ENCODE data around the gene CENPP. TPM values are rescaled to one million over a fixed set of nuclear protein-coding genes. Genes with fewer than 3 reads are reported as not detected.

The CENPP gene
- total RNA-seq, 1 donor from 2014 or later, result 9.3 TPM

- intact Hi-C loops (cut with DNase I), result loop anchor here (10.0 kb wide), 2 partner anchors 161 to 1091 kb away; no protein-coding TSS in a partner anchor
- no peaks in the 10 kb centered on the region for H3K27me3 ChIP-seq
- DNase-seq (ENCODE audit: extremely low spot score in 2 of 2), result no peak
- TF ChIP-seq CTCF (IDR thresholded peaks at IDR 0.05) (no peak), POLR2AphosphoS5 (IDR thresholded peaks at IDR 0.05; ENCODE audit: insufficient read depth in 1 of 2, low read depth in 1 of 2) (no peak), POLR2A (IDR thresholded peaks at IDR 0.05) (no peak)
- no peaks in the 10 kb centered on the region for H3K9me3 ChIP-seq
- peaks cover 22% of the 10 kb centered on the region for H3K4me1 ChIP-seq
- no peak overlapping the region for H3K27ac ChIP-seq
- peaks cover 0 to 34% of the 10 kb centered on the region in 2 donors for H3K36me3 ChIP-seq
- no peak overlapping the region for H3K4me3 ChIP-seq
Measured at GRCh38 chr9:92295827-92296258, 29.9 kb upstream of the CENPP start.

DNA sequence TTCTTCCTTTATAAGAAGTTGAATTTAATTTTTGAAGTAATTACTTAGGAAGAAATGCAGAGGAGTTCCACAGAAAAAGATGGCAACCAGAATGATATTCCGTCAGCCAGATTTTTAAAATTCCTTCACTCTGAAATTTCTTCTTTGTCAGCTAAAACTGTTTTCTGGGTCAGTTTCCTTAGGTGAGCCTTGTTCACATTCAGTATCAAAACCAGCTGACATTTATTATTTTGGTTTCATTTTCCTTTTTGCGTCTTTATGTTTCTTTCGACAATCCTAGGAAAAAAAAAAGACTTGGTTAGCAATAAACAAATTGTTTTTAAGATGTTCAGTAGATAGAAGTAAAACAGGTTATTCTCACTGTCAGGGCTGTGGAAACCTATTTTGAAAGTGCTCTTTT is 28.1 kb upstream of the CENPP start:
- intact Hi-C loops (cut with DNase I), result loop anchor here (10.0 kb wide), 2 partner anchors 163 to 1093 kb away; no protein-coding TSS in a partner anchor
- H3K27ac ChIP-seq, result no peak overlapping the region
- TF ChIP-seq POLR2A (IDR thresholded peaks at IDR 0.05), result no peak
- no peak for TF ChIP-seq POLR2AphosphoS5 (IDR thresholded peaks at IDR 0.05; ENCODE audit: insufficient read depth in 1 of 2, low read depth in 1 of 2)
- no peak for TF ChIP-seq CTCF (IDR thresholded peaks at IDR 0.05)
- H3K27me3 ChIP-seq, result no peaks in the 10 kb centered on the region
- H3K4me3 ChIP-seq, result no peak overlapping the region
- peaks cover 10% of the 10 kb centered on the region for H3K4me1 ChIP-seq
- no peak for DNase-seq (ENCODE audit: extremely low spot score in 2 of 2)
- H3K9me3 ChIP-seq, result no peaks in the 10 kb centered on the region
- peaks cover 5 to 50% of the 10 kb centered on the region in 2 donors for H3K36me3 ChIP-seq

GRCh38 chr9:92298036-92298435 is 27.7 kb upstream of the CENPP start:
- no peak for TF ChIP-seq POLR2A (IDR thresholded peaks at IDR 0.05)
- TF ChIP-seq CTCF (IDR thresholded peaks at IDR 0.05), result no peak
- no peak for TF ChIP-seq POLR2AphosphoS5 (IDR thresholded peaks at IDR 0.05; ENCODE audit: insufficient read depth in 1 of 2, low read depth in 1 of 2)
- Histone ChIP-seq H3K4me3 (no peak overlapping the region), H3K27ac (no peak overlapping the region), H3K27me3 (no peaks in the 10 kb centered on the region), H3K9me3 (no peaks in the 10 kb centered on the region), H3K4me1 (peaks cover 6% of the 10 kb centered on the region), H3K36me3 (peaks cover 5 to 54% of the 10 kb centered on the region in 2 donors)
- no peak for DNase-seq (ENCODE audit: extremely low spot score in 2 of 2)
- intact Hi-C loops (cut with DNase I), result loop anchor here (10.0 kb wide), 2 partner anchors 163 to 1093 kb away; no protein-coding TSS in a partner anchor

DNA sequence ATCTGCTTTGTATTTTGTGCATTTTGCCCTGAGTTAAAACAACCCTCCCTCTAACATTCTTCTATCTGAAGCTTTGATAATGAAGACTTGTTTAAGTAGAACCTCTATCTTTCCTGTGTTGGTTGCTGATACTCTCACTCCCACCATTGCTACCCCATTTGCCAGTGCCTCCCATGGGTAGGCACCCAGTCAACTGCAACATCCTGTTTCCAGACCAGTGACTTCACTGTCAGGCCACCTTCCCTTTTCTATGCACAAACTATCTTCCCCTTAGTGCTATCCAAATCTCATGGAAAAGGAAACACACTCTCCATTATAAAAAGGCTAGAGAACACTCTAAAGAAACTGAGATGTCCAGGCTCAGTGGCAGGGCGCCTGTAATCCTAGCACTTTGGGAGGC is 26.6 kb upstream of the CENPP start:
- DNase-seq (ENCODE audit: extremely low spot score in 2 of 2), result no peak
- Histone ChIP-seq H3K4me3 (no peak overlapping the region), H3K9me3 (no peaks in the 10 kb centered on the region), H3K27me3 (no peaks in the 10 kb centered on the region), H3K36me3 (peaks cover 5 to 65% of the 10 kb centered on the region in 2 donors), H3K4me1 (peaks cover 6% of the 10 kb centered on the region), H3K27ac (no peak overlapping the region)
- intact Hi-C loops (cut with DNase I), result loop anchor here (10.0 kb wide), 2 partner anchors 164 to 1094 kb away; no protein-coding TSS in a partner anchor
- TF ChIP-seq POLR2AphosphoS5 (IDR thresholded peaks at IDR 0.05; ENCODE audit: insufficient read depth in 1 of 2, low read depth in 1 of 2) (no peak), POLR2A (IDR thresholded peaks at IDR 0.05) (no peak), CTCF (IDR thresholded peaks at IDR 0.05) (no peak)

- Histone ChIP-seq H3K9me3 (no peaks in the 10 kb centered on the region), H3K27me3 (no peaks in the 10 kb centered on the region), H3K27ac (no peak overlapping the region), H3K36me3 (peaks cover 9 to 83% of the 10 kb centered on the region in 2 donors), H3K4me1 (no peaks in the 10 kb centered on the region), H3K4me3 (no peak overlapping the region)
- TF ChIP-seq POLR2AphosphoS5 (IDR thresholded peaks at IDR 0.05; ENCODE audit: insufficient read depth in 1 of 2, low read depth in 1 of 2) (no peak), CTCF (IDR thresholded peaks at IDR 0.05) (no peak), POLR2A (IDR thresholded peaks at IDR 0.05) (no peak)
- no peak for DNase-seq (ENCODE audit: extremely low spot score in 2 of 2)
- intact Hi-C loops (cut with DNase I), result no loop called here
Measured at GRCh38 chr9:92300936-92301335, 24.8 kb upstream of the CENPP start.

All from vagina (tissue), 2 donors.